Right atrium auricular region (tissue), 2 donors: Measurements from ENCODE around the gene SMAD6. TPM values are rescaled to one million over a fixed set of nuclear protein-coding genes. Genes with fewer than 3 reads are reported as not detected.
A peak's percentile ranks its signal among the peaks of the same experiment; 100 is the strongest.

Source experiments
- DNase-seq: peaks from one replicate; pipeline ENCODE4 v3.0.0-alpha.2; 2019; ENCODE audit warnings: low spot score
- H3K27ac ChIP-seq, 2 donors: fragments of 200-600 bp; sonication (generic); 1 replicate in 1 of 2; 2 replicates in 1 of 2; pipeline ENCODE4 v1.5.1; 2016 to 2019
- H3K27me3 ChIP-seq, 2 donors: fragments of 200-600 bp; sonication (generic); one replicate each; pipeline versions ENCODE4 v1.5.1 to v1.6.0; 2017 to 2019
- H3K36me3 ChIP-seq: fragments of 200-600 bp; sonication (generic); one replicate; pipeline ENCODE4 v1.5.1; 2016
- H3K4me1 ChIP-seq, 2 donors: fragments of 200-600 bp; sonication (generic); one replicate each; pipeline versions ENCODE4 v1.5.1 to v1.6.0; 2017 to 2019
- H3K4me3 ChIP-seq, 2 donors: fragments of 200-600 bp; sonication (generic); 1 replicate in 1 of 2; 2 replicates in 1 of 2; pipeline ENCODE4 v1.5.1; 2017 to 2019; ENCODE audit warnings: mild to moderate bottlenecking in 1 of 2, moderate library complexity in 1 of 2
- H3K9me3 ChIP-seq, 2 donors: fragments of 200-600 bp; sonication (generic); one replicate each; pipeline ENCODE4 v1.5.1; 2019
- CTCF ChIP-seq, 2 donors: fragments of 200-600 bp; sonication (generic); IDR thresholded peaks; one replicate each; pipeline ENCODE4 v1.5.1; 2019; ENCODE audit warnings: antibody characterized with exemption in 2 of 2
- total RNA-seq, 2 donors: library from RNA; depleted of rRNA; stranded (reverse); fragments of >200 nt; gene quantifications; one replicate each; pipeline ENCODE4 v1.1.0, GENCODE V29; 2016

SMAD6 gene
- total RNA-seq, 2 donors from 2014 or later, result 20.8 to 104 TPM

- H3K4me3 ChIP-seq, result no peak overlapping the region
- peaks cover 0 to 48% of the 10 kb centered on the region in 2 donors for H3K4me1 ChIP-seq
- DNase-seq, result no peak
- H3K27me3 ChIP-seq, result no peaks in the 10 kb centered on the region
- peak overlapping the region in 1 of 2 donors; percentile 4 for H3K27ac ChIP-seq
- H3K9me3 ChIP-seq, result no peaks in the 10 kb centered on the region
- H3K36me3 ChIP-seq, result no peaks in the 10 kb centered on the region
- TF ChIP-seq CTCF (IDR thresholded peaks at IDR 0.05), result no peak
Measured at GRCh38 chr15:66775127-66776105, 73.4 kb downstream of the SMAD6 start.

DNA sequence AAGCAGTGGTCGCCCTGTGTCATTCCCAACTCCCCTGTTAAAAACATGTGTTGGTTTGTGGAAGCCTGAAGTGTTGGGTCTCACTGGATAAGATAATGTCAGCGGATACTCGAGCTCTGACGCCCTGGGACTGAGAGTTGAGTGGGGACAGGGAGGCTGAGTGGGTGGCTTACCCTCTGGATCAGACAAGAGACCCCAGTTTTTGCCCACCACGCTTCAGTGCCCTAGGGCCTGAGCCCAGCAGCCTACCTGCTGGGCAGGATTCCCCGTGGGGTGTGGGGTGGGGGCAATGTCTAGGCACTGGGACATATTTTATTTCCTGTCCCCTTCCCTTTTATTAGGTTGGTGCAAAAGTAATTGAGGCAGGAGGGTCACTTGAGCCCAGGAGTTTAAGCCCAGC, 75.0 kb downstream of the SMAD6 start:
- peaks cover 6% of the 10 kb centered on the region for H3K36me3 ChIP-seq
- no peaks in the 10 kb centered on the region for H3K27me3 ChIP-seq
- peaks cover 0 to 42% of the 10 kb centered on the region in 2 donors for H3K4me1 ChIP-seq
- TF ChIP-seq CTCF (IDR thresholded peaks at IDR 0.05), result no peak
- H3K9me3 ChIP-seq, result no peaks in the 10 kb centered on the region
- H3K27ac ChIP-seq, result no peak overlapping the region
- DNase-seq, result no peak
- no peak overlapping the region for H3K4me3 ChIP-seq

DNA sequence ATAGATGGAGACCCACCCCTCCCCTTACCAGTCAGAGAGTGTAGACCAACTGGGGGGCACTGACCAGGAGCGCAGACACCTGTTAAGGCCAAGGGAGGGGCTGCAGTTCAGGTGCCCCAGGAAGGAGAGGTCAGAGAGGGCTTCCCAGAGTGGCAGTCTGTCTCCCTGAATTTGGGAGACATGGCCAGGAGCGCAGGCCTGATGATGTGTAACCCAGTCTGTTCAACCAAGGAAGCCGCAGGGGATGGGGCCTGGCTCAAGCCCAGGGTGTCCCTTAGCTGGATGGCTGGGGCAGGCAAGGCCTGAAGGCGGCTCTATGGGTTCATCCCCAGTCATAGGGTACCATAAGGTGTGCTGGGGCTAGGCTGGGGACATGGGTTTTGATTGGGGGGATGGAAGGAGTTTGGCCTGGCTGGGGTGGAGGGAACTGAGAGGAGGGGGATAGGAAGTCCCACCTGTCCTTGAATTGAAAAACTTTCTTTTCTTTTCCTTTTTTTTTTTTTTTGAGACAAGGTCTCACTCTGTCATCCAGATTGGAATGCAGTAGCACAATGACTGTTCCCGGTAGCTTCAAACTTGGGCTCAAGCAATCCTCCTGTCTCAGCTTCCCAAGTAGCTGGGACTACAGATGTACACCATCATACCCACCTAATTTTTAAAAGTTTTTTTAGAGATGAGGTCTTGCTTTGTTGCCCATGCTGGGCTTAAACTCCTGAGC, 75.7 kb downstream of the SMAD6 start:
- Histone ChIP-seq H3K9me3 (no peaks in the 10 kb centered on the region), H3K27me3 (no peaks in the 10 kb centered on the region), H3K4me1 (peaks cover 0 to 43% of the 10 kb centered on the region in 2 donors), H3K27ac (no peak overlapping the region), H3K36me3 (peaks cover 6% of the 10 kb centered on the region), H3K4me3 (no peak overlapping the region)
- TF ChIP-seq CTCF (IDR thresholded peaks at IDR 0.05), result no peak
- no peak for DNase-seq

DNA sequence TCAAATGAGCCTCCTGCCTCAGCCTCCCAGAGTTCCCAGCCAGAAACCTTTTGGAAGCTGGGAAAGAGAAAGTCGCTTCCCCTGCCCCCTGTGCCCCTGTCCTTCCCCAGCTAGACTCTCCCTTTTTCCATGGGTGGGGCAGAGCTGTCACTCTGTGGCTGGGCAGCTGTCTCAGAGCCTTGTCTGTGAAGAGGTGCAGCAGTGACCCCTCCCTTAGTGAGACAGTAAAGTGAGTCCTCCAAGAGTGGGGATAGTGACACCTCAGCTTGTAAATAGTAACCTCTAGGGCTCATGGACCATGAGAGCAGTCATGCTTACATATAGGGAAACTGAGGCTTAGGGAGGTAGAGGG, 76.3 kb downstream of the SMAD6 start:
- no peak for TF ChIP-seq CTCF (IDR thresholded peaks at IDR 0.05)
- H3K27ac ChIP-seq, result no peak overlapping the region
- no peaks in the 10 kb centered on the region for H3K9me3 ChIP-seq
- H3K36me3 ChIP-seq, result peaks cover 8% of the 10 kb centered on the region
- peaks cover 0 to 41% of the 10 kb centered on the region in 2 donors for H3K4me1 ChIP-seq
- no peak overlapping the region for H3K4me3 ChIP-seq
- H3K27me3 ChIP-seq, result no peaks in the 10 kb centered on the region
- DNase-seq, result no peak

GRCh38 chr15:66778716-66779115, 76.7 kb downstream of the SMAD6 start:
- Histone ChIP-seq H3K27ac (no peak overlapping the region), H3K9me3 (no peaks in the 10 kb centered on the region), H3K4me3 (no peak overlapping the region), H3K27me3 (no peaks in the 10 kb centered on the region), H3K36me3 (peaks cover 11% of the 10 kb centered on the region), H3K4me1 (peaks cover 0 to 37% of the 10 kb centered on the region in 2 donors)
- TF ChIP-seq CTCF (IDR thresholded peaks at IDR 0.05), result no peak
- no peak for DNase-seq
